Measurements from ENCODE around the gene DTYMK. TPM values are rescaled to one million over a fixed set of nuclear protein-coding genes. Genes with fewer than 3 reads are reported as not detected.

DTYMK gene
- total RNA-seq, 4 donors from 2014 or later: 14.6 to 40.3 (median 21.9) TPM

- no peak for DNase-seq
- H3K27me3 ChIP-seq: no peaks in the 10 kb centered on the region
- intact Hi-C loops (cut with DNase I): no loop called here
- no peak overlapping the region for H3K4me3 ChIP-seq
- H3K9me3 ChIP-seq: no peaks in the 10 kb centered on the region
- 93% methylated on average over 15 to 31 of the region's 39 CpGs for WGBS, 2 donors
- peaks cover 10 to 54% (median 21%) of the 10 kb centered on the region in 3 donors for H3K4me1 ChIP-seq
- peaks cover 13 to 53% (median 18%) of the 10 kb centered on the region in 3 donors for H3K36me3 ChIP-seq
- TF ChIP-seq POLR2A (IDR thresholded peaks at IDR 0.05) (no peak), CTCF (IDR thresholded peaks at IDR 0.05) (no peak)
- H3K27ac ChIP-seq: no peak overlapping the region
These were observed 53.9 kb downstream of the DTYMK start for GRCh38 chr2:241632478-241633325.

- Histone ChIP-seq H3K4me3 (no peak overlapping the region), H3K27ac (peak overlapping the region; percentile 20 to 66 (median 37)), H3K9me3 (no peaks in the 10 kb centered on the region), H3K36me3 (peaks cover 13 to 67% (median 18%) of the 10 kb centered on the region in 3 donors), H3K4me1 (peaks cover 0 to 39% (median 9%) of the 10 kb centered on the region in 3 donors), H3K27me3 (no peaks in the 10 kb centered on the region)
- TF ChIP-seq POLR2A (IDR thresholded peaks at IDR 0.05) (no peak), CTCF (IDR thresholded peaks at IDR 0.05) (no peak)
- 58 to 78% methylated on average over 10 to 11 of the region's 11 CpGs for WGBS, 2 donors
- DNase-seq: no peak
- intact Hi-C loops (cut with DNase I): no loop called here
These were observed 56.7 kb downstream of the DTYMK start for GRCh38 chr2:241629762-241630435.

- intact Hi-C loops (cut with DNase I): no loop called here
- WGBS, 2 donors: 93 to 98% methylated on average over 10 of the region's 10 CpGs
- no peaks in the 10 kb centered on the region for H3K9me3 ChIP-seq
- peaks cover 0 to 25% (median 7%) of the 10 kb centered on the region in 3 donors for H3K4me1 ChIP-seq
- no peak overlapping the region for H3K4me3 ChIP-seq
- peaks cover 1 to 58% (median 7%) of the 10 kb centered on the region in 3 donors for H3K36me3 ChIP-seq
- DNase-seq: no peak
- TF ChIP-seq POLR2A (IDR thresholded peaks at IDR 0.05) (no peak), CTCF (IDR thresholded peaks at IDR 0.05) (no peak)
- no peaks in the 10 kb centered on the region for H3K27me3 ChIP-seq
- H3K27ac ChIP-seq: no peak overlapping the region
These were observed 58.9 kb downstream of the DTYMK start for GRCh38 chr2:241627675-241628074.

Other genes with a start within 250 kb of the DTYMK start
- gene STK25, start 178.2 kb downstream of the DTYMK start, total RNA-seq: 100 to 1,000 TPM; 137 to 156 (median 140) TPM
- gene BOK, start 128.1 kb downstream of the DTYMK start, total RNA-seq: 10 to 100 TPM; 35.5 to 57.1 (median 51.2) TPM
- 10 to 100 TPM; 40.7 to 53.2 (median 46.4) TPM for gene THAP4, start 49.7 kb downstream of the DTYMK start, total RNA-seq
- 10 to 100 TPM; 33.0 to 60.9 (median 45.6) TPM for gene ATG4B, start 49.1 kb downstream of the DTYMK start, total RNA-seq
- 10 to 100 TPM; 10.4 to 39.3 (median 18.8) TPM for gene ING5, start 15.2 kb upstream of the DTYMK start, total RNA-seq
- 10 to 100 TPM; 16.9 to 33.4 (median 23.6) TPM for gene D2HGDH, start 47.8 kb upstream of the DTYMK start, total RNA-seq
- gene GAL3ST2, start 90.0 kb upstream of the DTYMK start, total RNA-seq: under 1 TPM in 1 of 4 donors, not detected in 3; 0.38 TPM
- gene NEU4, start 122.4 kb upstream of the DTYMK start, total RNA-seq: not detected
- 1 to 10 TPM; 1.2 to 2.5 (median 1.5) TPM for gene PDCD1, start 172.1 kb upstream of the DTYMK start, total RNA-seq
- under 1 TPM in 2 of 4 donors, not detected in 2; 0.12 to 0.19 TPM for gene RTP5, start 182.9 kb upstream of the DTYMK start, total RNA-seq